MCF 10A (cell line): Measurements from ENCODE around the gene LTBP4. TPM values are rescaled to one million over a fixed set of nuclear protein-coding genes. Genes with fewer than 3 reads are reported as not detected.

ENCODE experiments used
- BruUV-seq: library from RNA; stranded (reverse); fragments of 400-500 nt; replicated peaks from 2 replicates; lab custom pipeline; 2021; lab: Mats Ljungman, UMichigan
- CTCF ChIA-PET: fragments of 300-600 bp; sonication (Branson Sonifier 250); formaldehyde crosslinking; extraction: SDS; loops from one replicate; lab custom pipeline; 2021; ENCODE audit warnings: antibody characterized with exemption, inconsistent platforms; lab: Yijun Ruan, JAX
- POLR2A ChIA-PET: fragments of 300-600, 350-650 bp; sonication (Branson Sonifier 250); formaldehyde crosslinking; extraction: SDS; loops from one replicate; lab custom pipeline; 2020; ENCODE audit warnings: antibody characterized with exemption, inconsistent platforms; lab: Yijun Ruan, JAX
- DNase-seq: peaks from one replicate; pipeline ENCODE4 v3.0.0-alpha.2; 2018; ENCODE audit not compliant: unreplicated experiment
- H3K27ac Mint-ChIP-seq: one replicate; pipeline ENCODE4 v1.8.0; 2022; ENCODE audit warnings: mild to moderate bottlenecking, low read depth, mixed read lengths; ENCODE audit not compliant: unreplicated experiment
- H3K27me3 Mint-ChIP-seq: one replicate; pipeline ENCODE4 v1.8.0; 2022; ENCODE audit warnings: mixed read lengths; ENCODE audit not compliant: insufficient read depth, unreplicated experiment
- H3K36me3 Mint-ChIP-seq: one replicate; pipeline ENCODE4 v1.8.0; 2022; ENCODE audit warnings: mild to moderate bottlenecking, moderate library complexity, mixed read lengths; ENCODE audit not compliant: insufficient read depth, unreplicated experiment
- H3K4me1 Mint-ChIP-seq: one replicate; pipeline ENCODE4 v1.8.0; 2022; ENCODE audit warnings: mixed read lengths; ENCODE audit not compliant: insufficient read depth, unreplicated experiment
- H3K4me3 Mint-ChIP-seq: one replicate; pipeline ENCODE4 v1.8.0; 2022; ENCODE audit warnings: mild to moderate bottlenecking, moderate library complexity, mixed read lengths; ENCODE audit not compliant: unreplicated experiment
- H3K9me3 Mint-ChIP-seq: one replicate; pipeline ENCODE4 v1.8.0; 2022; ENCODE audit warnings: mixed read lengths; ENCODE audit not compliant: unreplicated experiment
- intact Hi-C: fragments of 100-400 bp; cut with micrococcal nuclease; formaldehyde crosslinking; loops from 2 replicates; pipeline ENCODE4 v1.14.1; 2022
- total RNA-seq: library from RNA; stranded (reverse); gene quantifications from 2 replicates; pipeline ENCODE4 v1.2.3, GENCODE V29; 2022
- TF ChIP-seq, protein P1 (sequence below): fragments of 200-600 bp; IDR thresholded peaks from one replicate; pipeline ENCODE4 v1.8.0; 2022; ENCODE audit warnings: antibody characterized with exemption, mild to moderate bottlenecking; ENCODE audit not compliant: unreplicated experiment

The LTBP4 gene
- total RNA-seq, 1 experiment from 2014 or later, result 76.4 TPM

DNA sequence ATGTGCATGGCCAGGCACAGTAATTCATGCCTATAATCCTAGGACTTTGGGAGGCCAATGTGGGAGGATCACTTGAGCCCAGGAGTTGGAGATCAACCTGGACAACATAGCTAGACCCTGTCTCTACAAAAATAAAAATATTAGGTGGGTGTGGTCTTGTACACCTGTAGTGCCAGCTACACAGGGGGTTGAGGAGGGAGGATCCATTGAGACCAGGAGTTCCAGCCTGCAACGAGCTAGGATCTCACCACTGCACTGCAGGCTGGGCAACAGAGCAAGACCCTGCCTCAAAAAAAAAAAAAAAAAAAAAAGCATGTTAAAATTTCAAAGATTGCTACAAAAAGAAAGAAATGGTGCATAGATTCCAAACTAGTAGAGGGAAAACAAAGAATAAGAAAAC, 37.2 kb downstream of the LTBP4 start:
- POLR2A ChIA-PET, result interaction anchor here (0.7 to 1.4 kb wide), 2 partner anchors 29 to 112 kb away, joined by 3 to 5 read pairs; partner anchors contain the start of gene ACTMAP
- CTCF ChIA-PET, result interaction anchor here (0.6 to 0.9 kb wide), 4 partner anchors 22 to 499 kb away, joined by 3 read pairs; no protein-coding TSS in a partner anchor
- Mint-ChIP-seq H3K27me3 (no peaks in the 10 kb centered on the region), H3K27ac (no peak overlapping the region), H3K9me3 (no peaks in the 10 kb centered on the region), H3K4me1 (peaks cover 6% of the 10 kb centered on the region), H3K4me3 (no peak overlapping the region), H3K36me3 (no peaks in the 10 kb centered on the region)
- intact Hi-C loops, result loop anchor here (10.0 kb wide), 2 partner anchors 334 to 494 kb away; no protein-coding TSS in a partner anchor
- no TSS peak for BruUV-seq
- TF ChIP-seq, protein P1, sequence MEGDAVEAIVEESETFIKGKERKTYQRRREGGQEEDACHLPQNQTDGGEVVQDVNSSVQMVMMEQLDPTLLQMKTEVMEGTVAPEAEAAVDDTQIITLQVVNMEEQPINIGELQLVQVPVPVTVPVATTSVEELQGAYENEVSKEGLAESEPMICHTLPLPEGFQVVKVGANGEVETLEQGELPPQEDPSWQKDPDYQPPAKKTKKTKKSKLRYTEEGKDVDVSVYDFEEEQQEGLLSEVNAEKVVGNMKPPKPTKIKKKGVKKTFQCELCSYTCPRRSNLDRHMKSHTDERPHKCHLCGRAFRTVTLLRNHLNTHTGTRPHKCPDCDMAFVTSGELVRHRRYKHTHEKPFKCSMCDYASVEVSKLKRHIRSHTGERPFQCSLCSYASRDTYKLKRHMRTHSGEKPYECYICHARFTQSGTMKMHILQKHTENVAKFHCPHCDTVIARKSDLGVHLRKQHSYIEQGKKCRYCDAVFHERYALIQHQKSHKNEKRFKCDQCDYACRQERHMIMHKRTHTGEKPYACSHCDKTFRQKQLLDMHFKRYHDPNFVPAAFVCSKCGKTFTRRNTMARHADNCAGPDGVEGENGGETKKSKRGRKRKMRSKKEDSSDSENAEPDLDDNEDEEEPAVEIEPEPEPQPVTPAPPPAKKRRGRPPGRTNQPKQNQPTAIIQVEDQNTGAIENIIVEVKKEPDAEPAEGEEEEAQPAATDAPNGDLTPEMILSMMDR, result no peak
- DNase-seq, result no peak

DNA sequence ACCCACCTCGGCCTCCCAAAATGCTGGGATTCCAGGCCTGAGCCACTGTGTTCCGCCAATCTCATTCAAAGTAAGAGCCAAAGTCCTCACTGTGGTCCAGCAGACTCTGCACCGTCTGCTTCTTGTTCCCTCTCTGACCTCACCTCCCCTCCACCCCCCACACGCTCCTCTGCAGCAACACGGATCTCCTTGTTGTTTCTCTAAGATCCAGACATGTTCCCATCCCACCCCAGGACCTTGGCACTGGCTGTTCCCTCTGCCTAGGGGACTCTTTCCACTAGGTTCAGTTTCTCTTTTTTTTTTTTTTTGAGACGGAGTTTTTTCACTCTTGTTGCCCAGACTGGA, 38.4 kb downstream of the LTBP4 start:
- no peaks in the 10 kb centered on the region for H3K27me3 Mint-ChIP-seq
- no peaks in the 10 kb centered on the region for H3K9me3 Mint-ChIP-seq
- POLR2A ChIA-PET, result no interaction called here
- H3K4me3 Mint-ChIP-seq, result no peak overlapping the region
- TF ChIP-seq, protein P1, result no peak
- BruUV-seq, result no TSS peak
- peaks cover under 1% of the 10 kb centered on the region for H3K4me1 Mint-ChIP-seq
- no peaks in the 10 kb centered on the region for H3K36me3 Mint-ChIP-seq
- CTCF ChIA-PET, result interaction anchor here (0.8 kb wide), 1 partner anchor 176 kb away, joined by 3 read pairs; no protein-coding TSS in a partner anchor
- no peak for DNase-seq
- intact Hi-C loops, result loop anchor here (10.0 kb wide), 2 partner anchors 335 to 495 kb away; no protein-coding TSS in a partner anchor
- no peak overlapping the region for H3K27ac Mint-ChIP-seq

DNA sequence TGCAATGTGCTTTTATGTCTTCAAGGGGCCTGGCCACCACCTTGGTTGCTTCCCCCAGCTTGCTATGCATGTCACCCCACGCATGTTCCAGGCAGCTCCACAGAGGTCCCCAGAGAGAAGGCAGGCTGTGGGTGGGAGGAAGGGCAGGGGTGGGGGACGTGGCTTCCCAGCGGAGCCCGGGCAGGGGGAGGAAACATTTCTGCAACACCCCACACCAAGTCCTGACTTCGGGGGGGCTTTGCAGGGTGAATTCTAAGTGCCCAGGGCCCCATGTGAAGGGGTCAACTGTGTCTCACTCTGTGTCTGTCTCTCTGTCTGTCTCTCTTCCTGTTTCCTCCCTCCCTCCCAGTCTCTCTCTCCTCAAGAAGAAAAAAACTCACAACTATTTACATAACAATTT, 39.6 kb downstream of the LTBP4 start:
- CTCF ChIA-PET, result no interaction called here
- TF ChIP-seq, protein P1, result no peak

DNA sequence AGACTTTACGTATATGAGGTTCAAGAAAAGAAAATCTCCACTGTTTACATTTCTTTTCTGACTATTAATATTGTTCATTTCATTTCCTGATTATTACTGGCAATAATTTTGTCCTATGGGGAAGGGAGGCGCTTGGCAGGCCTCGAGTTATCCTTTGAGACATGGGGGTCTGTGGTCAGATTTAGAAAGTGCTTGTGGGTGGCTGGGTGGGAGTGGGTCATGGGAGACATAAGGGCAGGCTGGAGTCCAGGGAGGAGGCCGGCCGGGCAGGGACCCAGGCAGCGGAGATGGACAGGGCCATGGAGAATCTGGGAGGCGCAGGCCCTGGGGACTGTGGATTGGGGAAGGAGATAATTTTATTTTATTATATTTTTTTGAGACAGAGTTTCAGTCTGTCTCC, 40.1 kb downstream of the LTBP4 start:
- Mint-ChIP-seq H3K27ac (no peak overlapping the region), H3K4me1 (peaks cover 8% of the 10 kb centered on the region), H3K4me3 (no peak overlapping the region), H3K9me3 (no peaks in the 10 kb centered on the region), H3K27me3 (no peaks in the 10 kb centered on the region), H3K36me3 (no peaks in the 10 kb centered on the region)
- DNase-seq, result no peak
- POLR2A ChIA-PET, result no interaction called here
- CTCF ChIA-PET, result no interaction called here
- TF ChIP-seq, protein P1, result no peak
- BruUV-seq, result no TSS peak
- intact Hi-C loops, result no loop called here

More for the DNA sequence above, 39.6 kb downstream of the LTBP4 start:
- BruUV-seq, result no TSS peak
- POLR2A ChIA-PET, result no interaction called here
- peaks cover 3% of the 10 kb centered on the region for H3K4me1 Mint-ChIP-seq
- no peaks in the 10 kb centered on the region for H3K27me3 Mint-ChIP-seq
- intact Hi-C loops, result no loop called here
- no peak overlapping the region for H3K4me3 Mint-ChIP-seq
- H3K36me3 Mint-ChIP-seq, result no peaks in the 10 kb centered on the region
- DNase-seq, result no peak
- no peak overlapping the region for H3K27ac Mint-ChIP-seq
- no peaks in the 10 kb centered on the region for H3K9me3 Mint-ChIP-seq
